ENCODE measurements around the gene TMPRSS13.

DNA sequence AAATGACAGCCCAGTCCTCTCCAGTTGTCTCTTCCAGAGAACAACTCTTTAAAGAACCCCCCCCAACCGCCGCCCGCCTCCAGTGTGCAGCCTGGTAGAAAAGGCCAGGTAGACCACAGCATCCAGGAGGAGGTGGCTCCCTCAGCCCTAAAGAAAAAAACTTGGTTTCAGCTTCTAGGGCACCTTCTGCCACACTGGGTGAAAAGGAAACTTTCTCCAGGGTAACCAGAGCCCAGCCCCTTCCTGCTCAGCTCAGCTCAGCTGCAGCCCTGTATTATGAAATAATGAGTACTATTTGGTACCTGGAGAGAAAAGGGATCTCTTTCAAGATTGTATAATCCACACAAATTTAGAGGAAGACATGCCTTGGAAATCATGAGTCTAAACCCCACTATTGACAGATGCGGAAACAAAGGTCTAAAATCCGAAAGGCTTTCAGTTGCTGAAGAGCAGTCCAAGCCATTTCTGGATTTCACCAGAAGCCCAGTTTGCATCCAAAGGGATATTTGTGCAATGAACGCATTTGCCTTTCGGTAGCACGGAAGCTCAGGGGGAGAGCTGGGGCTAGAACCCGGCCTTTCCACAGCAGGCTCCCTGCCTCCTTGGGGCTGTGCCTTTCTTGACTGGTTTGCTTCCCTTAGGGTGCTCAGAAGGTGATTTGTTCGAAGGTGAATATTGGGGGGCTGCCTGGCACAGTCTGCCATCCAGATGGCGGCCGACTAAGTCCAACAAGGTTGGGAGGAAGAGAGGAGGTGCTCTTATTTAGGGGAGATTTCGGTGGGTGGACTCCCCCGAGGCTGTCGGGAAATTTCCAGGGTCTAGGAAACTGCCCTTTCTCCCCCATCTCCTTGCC lies 56.0 kb downstream of the TMPRSS13 start:
- TF ChIP-seq, protein P1, sequence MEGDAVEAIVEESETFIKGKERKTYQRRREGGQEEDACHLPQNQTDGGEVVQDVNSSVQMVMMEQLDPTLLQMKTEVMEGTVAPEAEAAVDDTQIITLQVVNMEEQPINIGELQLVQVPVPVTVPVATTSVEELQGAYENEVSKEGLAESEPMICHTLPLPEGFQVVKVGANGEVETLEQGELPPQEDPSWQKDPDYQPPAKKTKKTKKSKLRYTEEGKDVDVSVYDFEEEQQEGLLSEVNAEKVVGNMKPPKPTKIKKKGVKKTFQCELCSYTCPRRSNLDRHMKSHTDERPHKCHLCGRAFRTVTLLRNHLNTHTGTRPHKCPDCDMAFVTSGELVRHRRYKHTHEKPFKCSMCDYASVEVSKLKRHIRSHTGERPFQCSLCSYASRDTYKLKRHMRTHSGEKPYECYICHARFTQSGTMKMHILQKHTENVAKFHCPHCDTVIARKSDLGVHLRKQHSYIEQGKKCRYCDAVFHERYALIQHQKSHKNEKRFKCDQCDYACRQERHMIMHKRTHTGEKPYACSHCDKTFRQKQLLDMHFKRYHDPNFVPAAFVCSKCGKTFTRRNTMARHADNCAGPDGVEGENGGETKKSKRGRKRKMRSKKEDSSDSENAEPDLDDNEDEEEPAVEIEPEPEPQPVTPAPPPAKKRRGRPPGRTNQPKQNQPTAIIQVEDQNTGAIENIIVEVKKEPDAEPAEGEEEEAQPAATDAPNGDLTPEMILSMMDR (IDR thresholded peaks at IDR 0.05): no peak
- TF ChIP-seq POLR2AphosphoS5 (IDR thresholded peaks at IDR 0.05): no peak
